Activated CD4-positive, alpha-beta T cell treated with anti-CD3 and anti-CD28 coated beads for 24 hours (primary cell): ENCODE measurements around the gene CYB561.

Experiments
- DNase-seq, 2 donors: peaks; one replicate each; pipeline ENCODE4 v3.0.0-alpha.2; 2020; ENCODE audit warnings: low read depth in 2 of 2

The CYB561 gene

GRCh38 chr17:63412234-63412633 is 33.9 kb downstream of the CYB561 start:
- DNase-seq: no peak

- no peak for DNase-seq
These were observed 38.3 kb downstream of the CYB561 start for GRCh38 chr17:63407741-63408330.

GRCh38 chr17:63406689-63407330 is 39.3 kb downstream of the CYB561 start:
- peak; percentile 49 to 64 for DNase-seq

- DNase-seq: no peak
These were observed 40.3 kb downstream of the CYB561 start for GRCh38 chr17:63405741-63406261.

GRCh38 chr17:63405020-63405419 is 41.1 kb downstream of the CYB561 start:
- DNase-seq: no peak

- DNase-seq: no peak
These were observed 43.5 kb downstream of the CYB561 start for GRCh38 chr17:63402431-63403212.

GRCh38 chr17:63399856-63400255 is 46.2 kb downstream of the CYB561 start:
- DNase-seq: no peak

GRCh38 chr17:63399316-63399715 is 46.8 kb downstream of the CYB561 start:
- DNase-seq: no peak

- no peak for DNase-seq
These were observed 47.4 kb downstream of the CYB561 start for GRCh38 chr17:63398680-63399079.

GRCh38 chr17:63395075-63395805 is 50.9 kb downstream of the CYB561 start:
- DNase-seq: no peak

- no peak for DNase-seq
These were observed 56.0 kb downstream of the CYB561 start for GRCh38 chr17:63390090-63390489.

GRCh38 chr17:63387656-63388340 is 58.3 kb downstream of the CYB561 start:
- no peak for DNase-seq

- no peak for DNase-seq
These were observed 63.3 kb downstream of the CYB561 start for GRCh38 chr17:63382826-63383225.
